ENCODE results near the gene ACOT11. TPM values are rescaled to one million over a fixed set of nuclear protein-coding genes. Genes with fewer than 3 reads are reported as not detected.
"Not testable (repeated sequence)": the region's sequence is repeated elsewhere in the genome, so short reads cannot be mapped to it uniquely, and the experiment has no call there.

The ACOT11 gene
- total RNA-seq, 2 donors from 2014 or later, result 0.67 to 0.78 TPM

DNA sequence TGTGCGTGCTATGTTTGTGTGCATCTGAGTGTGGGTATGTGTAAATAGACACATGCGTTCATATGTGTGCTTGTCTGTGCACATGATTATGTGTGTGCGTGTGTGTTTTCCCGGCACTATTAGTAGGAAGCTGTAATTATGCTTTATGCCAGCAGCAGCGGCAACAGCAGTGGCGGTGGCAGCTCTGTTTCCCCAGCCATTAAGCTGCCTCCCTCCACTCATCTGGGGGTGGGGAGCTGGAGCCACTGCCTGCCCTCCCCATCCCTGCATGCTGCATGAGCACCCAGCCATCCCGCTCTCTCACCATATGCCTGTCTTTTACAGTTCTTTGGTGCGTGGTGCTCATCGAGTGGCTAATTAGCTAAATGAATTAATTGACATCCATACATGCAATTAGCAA, 30.5 kb upstream of the ACOT11 start:
- Mint-ChIP-seq H3K27ac (no peak overlapping the region), H3K4me3 (no peak overlapping the region), H3K4me1 (peaks cover 5% of the 10 kb centered on the region), H3K36me3 (ENCODE audit: low read depth) (peaks cover 2% of the 10 kb centered on the region), H3K27me3 (peaks cover 26% of the 10 kb centered on the region)
- H3K9me3 ChIP-seq (ENCODE audit: control insufficient read depth, low read length, poor library complexity, severe bottlenecking), result no peaks in the 10 kb centered on the region
- DNase-seq (no peak), ATAC-seq (no peak)

DNA sequence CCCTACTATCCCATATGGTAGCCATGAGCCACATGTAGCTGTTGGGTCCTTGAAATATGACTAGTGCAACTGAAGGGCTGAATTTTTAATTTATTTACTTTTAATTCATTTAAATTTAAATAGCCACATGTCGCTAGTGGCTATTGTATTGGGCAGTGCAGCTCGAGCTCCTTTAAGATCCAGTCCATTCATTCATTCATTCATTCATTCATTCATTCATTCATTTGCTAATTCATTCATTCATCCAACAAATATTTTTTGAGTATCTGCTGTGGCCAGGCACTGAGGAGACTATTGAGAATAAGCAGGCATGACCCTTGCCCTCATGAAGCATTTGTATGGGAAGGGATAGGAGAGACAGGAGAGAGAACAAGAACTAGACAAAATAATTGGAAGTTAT, 29.5 kb upstream of the ACOT11 start:
- H3K4me3 Mint-ChIP-seq, result no peak overlapping the region
- no peak for DNase-seq
- no peak for ATAC-seq
- H3K9me3 ChIP-seq (ENCODE audit: control insufficient read depth, low read length, poor library complexity, severe bottlenecking), result no peaks in the 10 kb centered on the region
- peaks cover 5% of the 10 kb centered on the region for H3K4me1 Mint-ChIP-seq
- peaks cover 22% of the 10 kb centered on the region for H3K27me3 Mint-ChIP-seq
- no peak overlapping the region for H3K27ac Mint-ChIP-seq
- H3K36me3 Mint-ChIP-seq (ENCODE audit: low read depth), result peaks cover 2% of the 10 kb centered on the region

DNA sequence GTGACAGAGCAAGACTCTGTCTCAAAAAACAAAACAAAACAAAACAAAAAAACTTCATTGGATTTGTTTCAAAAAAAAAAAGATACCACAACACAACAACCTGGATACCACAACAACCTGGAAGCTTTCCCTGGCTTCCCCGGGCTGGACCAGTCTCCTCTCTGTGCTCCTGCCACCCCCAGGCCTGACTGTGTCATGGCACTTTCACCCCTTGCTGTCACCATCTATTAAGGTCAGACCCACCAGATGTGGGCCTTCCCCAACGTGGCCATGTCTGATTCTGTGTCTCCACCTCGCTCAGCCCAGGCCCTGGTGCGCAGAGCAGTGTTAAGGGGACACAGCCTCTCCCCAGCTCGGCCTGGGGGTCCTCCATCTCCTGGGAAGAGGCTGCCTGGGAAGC, 28.3 kb upstream of the ACOT11 start:
- H3K27me3 Mint-ChIP-seq, result peaks cover 22% of the 10 kb centered on the region
- no peak overlapping the region for H3K4me3 Mint-ChIP-seq
- H3K9me3 ChIP-seq (ENCODE audit: control insufficient read depth, low read length, poor library complexity, severe bottlenecking), result no peaks in the 10 kb centered on the region
- H3K27ac Mint-ChIP-seq, result no peak overlapping the region
- H3K4me1 Mint-ChIP-seq, result peaks cover 5% of the 10 kb centered on the region
- H3K36me3 Mint-ChIP-seq (ENCODE audit: low read depth), result peaks cover 2% of the 10 kb centered on the region
- no peak for DNase-seq
- ATAC-seq, result no peak

DNA sequence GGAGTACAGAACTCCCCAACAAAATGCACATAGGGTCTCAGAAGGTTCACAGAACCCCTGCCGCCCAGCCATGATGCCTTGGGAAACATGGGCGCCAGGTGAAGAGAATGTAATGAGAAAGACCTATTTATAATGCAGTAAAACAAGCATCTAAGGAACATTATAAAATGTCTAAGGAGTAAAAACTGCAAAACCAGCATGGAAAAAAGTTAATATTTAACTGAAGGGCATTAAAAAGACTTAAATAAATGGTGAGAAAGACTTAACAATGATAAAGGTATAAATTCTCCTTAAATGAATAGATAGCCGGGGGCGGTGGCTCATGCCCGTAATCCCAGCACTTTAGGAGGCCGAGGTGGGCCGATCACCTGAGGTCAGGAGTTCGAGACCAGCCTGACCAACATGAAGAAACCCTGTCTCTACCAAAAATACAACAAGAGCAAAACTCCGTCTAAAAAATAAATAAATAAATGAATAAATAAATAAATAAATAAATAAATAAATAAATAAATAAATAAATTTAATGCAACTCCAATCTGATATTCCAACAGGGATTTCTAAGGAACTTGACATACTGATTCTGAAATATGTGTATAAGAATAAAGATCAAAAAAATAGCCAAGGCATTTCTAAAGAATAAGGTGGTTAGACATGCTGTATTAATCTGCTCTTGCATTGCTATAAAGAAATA, 27.3 kb upstream of the ACOT11 start:
- Mint-ChIP-seq H3K27ac (no peak overlapping the region), H3K4me1 (peaks cover 5% of the 10 kb centered on the region), H3K36me3 (ENCODE audit: low read depth) (peaks cover 2% of the 10 kb centered on the region), H3K4me3 (peak overlapping the region; percentile 15), H3K27me3 (peaks cover 22% of the 10 kb centered on the region)
- DNase-seq (no peak), ATAC-seq (no peak)
- H3K9me3 ChIP-seq (ENCODE audit: control insufficient read depth, low read length, poor library complexity, severe bottlenecking), result no peaks in the 10 kb centered on the region

DNA sequence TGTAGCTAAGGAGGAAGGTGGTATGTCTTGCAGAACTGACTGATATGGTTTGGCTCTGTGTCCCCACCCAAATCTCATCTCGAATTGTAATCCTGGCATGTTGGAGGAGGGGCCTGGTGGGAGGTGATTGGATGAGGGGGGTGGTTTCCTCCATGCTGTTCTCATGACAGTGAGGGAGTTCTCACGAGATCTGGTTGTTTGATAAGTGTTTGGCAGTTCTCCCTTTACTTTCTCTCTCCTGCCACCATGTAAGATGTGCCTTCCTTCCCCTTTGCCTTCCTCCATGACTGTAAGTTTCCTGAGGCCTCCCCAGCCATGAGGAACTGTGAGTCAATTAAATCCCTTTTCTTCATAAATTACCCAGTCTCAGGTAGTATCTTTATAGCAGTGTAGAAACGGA, 21.5 kb upstream of the ACOT11 start:
- not testable (repeated sequence) for H3K4me3 Mint-ChIP-seq; ATAC-seq; H3K27ac Mint-ChIP-seq; H3K4me1 Mint-ChIP-seq; H3K9me3 ChIP-seq (ENCODE audit: control insufficient read depth, low read length, poor library complexity, severe bottlenecking); H3K36me3 Mint-ChIP-seq (ENCODE audit: low read depth); DNase-seq
- peaks cover 29% of the 10 kb centered on the region for H3K27me3 Mint-ChIP-seq

DNA sequence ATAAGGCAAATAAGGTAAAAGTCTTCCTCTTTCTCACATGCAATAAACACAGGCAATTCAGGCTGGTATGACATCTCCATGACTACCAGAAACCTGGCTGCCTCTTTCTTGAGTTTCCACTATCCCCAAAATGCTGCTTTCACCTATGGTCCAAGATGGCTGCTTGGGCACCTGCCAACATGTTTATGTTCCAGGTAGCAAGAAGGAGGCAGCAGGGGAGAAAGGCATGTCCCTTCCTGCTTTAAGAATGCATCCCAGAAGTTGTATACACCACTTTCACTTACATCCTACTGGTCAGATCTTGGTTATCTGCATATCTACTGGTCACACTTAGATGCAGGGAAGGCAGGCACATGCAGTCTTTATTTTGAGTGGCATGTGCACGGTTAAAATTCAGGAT, 19.4 kb upstream of the ACOT11 start:
- no peaks in the 10 kb centered on the region for H3K9me3 ChIP-seq (ENCODE audit: control insufficient read depth, low read length, poor library complexity, severe bottlenecking)
- Mint-ChIP-seq H3K36me3 (ENCODE audit: low read depth) (peaks cover 2% of the 10 kb centered on the region), H3K4me3 (no peak overlapping the region), H3K27me3 (peaks cover 27% of the 10 kb centered on the region), H3K27ac (no peak overlapping the region), H3K4me1 (no peaks in the 10 kb centered on the region)
- ATAC-seq, result no peak
- DNase-seq, result no peak

DNA sequence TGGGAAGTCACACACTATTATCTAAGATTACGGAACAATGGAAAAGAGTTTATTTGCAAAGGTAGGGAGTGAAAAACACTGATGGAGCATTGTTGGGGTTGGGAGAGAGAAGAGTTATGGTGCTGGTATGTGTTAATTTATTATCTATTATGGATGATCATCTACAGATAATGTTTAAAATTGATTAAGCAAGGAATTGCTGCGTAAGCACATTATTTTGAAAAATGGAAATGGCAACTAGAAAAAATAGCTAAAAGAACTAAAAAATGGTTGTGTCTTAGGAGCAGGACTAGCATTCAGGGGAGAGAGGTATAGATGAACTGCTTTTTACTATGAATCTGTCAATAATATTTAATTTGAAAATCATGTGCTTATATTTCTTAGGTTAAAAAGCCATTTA, 16.0 kb upstream of the ACOT11 start:
- no peak for ATAC-seq
- Mint-ChIP-seq H3K4me3 (no peak overlapping the region), H3K27ac (peak overlapping the region; percentile 16), H3K4me1 (no peaks in the 10 kb centered on the region), H3K36me3 (ENCODE audit: low read depth) (peaks cover 2% of the 10 kb centered on the region), H3K27me3 (peaks cover 31% of the 10 kb centered on the region)
- H3K9me3 ChIP-seq (ENCODE audit: control insufficient read depth, low read length, poor library complexity, severe bottlenecking), result no peaks in the 10 kb centered on the region
- no peak for DNase-seq

DNA sequence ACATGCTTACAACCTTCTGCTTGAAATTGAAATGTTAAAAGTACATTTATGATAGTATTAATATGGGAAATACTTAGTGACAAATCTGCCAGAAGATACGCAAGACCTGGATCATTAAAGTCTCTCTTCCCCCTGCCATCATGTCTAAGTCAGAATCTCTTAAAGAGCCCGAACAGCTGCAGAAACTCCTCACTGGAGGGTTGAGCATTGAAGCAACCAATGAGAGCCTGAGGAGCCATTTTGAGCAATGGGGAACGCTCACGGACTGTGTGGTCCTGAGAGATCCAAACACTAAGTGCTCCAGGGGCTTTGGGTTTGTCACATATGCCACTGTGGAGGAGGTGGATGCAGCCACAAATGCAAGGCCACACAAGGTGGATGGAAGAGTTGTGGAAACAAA, 11.4 kb upstream of the ACOT11 start:
- not testable (repeated sequence) for H3K4me3 Mint-ChIP-seq; H3K4me1 Mint-ChIP-seq; H3K9me3 ChIP-seq (ENCODE audit: control insufficient read depth, low read length, poor library complexity, severe bottlenecking); H3K36me3 Mint-ChIP-seq (ENCODE audit: low read depth); DNase-seq; ATAC-seq; H3K27ac Mint-ChIP-seq
- peaks cover 17% of the 10 kb centered on the region for H3K27me3 Mint-ChIP-seq

DNA sequence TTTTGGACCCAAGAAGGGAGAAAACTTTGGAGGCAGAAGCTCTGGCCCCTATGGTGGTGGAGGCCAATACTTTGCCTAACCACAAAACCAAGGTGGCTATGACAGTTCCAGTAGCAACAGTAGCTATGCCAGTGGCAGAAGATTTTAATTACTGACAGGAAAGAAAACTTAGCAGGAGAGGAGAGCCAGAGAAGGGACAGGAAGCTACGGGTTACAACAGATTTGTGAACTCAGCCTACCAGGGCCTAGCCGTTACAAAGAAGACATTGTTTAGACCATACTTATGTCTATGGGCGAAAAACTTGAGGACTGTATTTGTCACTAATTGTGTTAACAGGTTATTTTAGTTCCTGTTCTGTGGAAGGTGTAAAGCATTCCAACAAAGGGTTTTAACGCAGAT, 10.4 kb upstream of the ACOT11 start:
- H3K4me3 Mint-ChIP-seq, result no peak overlapping the region
- H3K27me3 Mint-ChIP-seq, result peaks cover 12% of the 10 kb centered on the region
- DNase-seq, result no peak
- ATAC-seq, result no peak
- H3K27ac Mint-ChIP-seq, result no peak overlapping the region
- peaks cover 6% of the 10 kb centered on the region for H3K4me1 Mint-ChIP-seq
- peaks cover 4% of the 10 kb centered on the region for H3K36me3 Mint-ChIP-seq (ENCODE audit: low read depth)
- H3K9me3 ChIP-seq (ENCODE audit: control insufficient read depth, low read length, poor library complexity, severe bottlenecking), result no peaks in the 10 kb centered on the region

DNA sequence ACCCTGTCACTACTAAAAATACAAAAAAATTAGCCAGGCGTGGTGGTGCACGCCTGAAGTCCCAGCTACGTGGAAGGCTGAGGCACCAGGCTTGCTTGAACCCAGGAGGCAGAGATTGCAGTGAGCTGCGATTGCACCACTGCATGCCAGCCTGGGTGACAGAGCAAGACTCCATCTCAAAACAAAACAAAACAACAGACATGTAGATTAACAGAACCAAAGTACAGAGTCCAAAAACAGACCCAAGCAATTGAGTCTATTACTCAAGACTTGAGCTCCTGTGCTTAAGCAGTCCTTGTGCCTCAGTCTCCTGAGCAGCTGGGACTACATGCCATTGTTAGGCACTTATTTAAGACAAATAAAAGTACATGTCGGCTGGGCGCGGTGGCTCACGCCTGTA, 9.5 kb upstream of the ACOT11 start:
- Mint-ChIP-seq H3K27ac (no peak overlapping the region), H3K27me3 (peaks cover 12% of the 10 kb centered on the region), H3K4me3 (no peak overlapping the region), H3K4me1 (peaks cover 13% of the 10 kb centered on the region), H3K36me3 (ENCODE audit: low read depth) (peaks cover 4% of the 10 kb centered on the region)
- ATAC-seq (no peak), DNase-seq (no peak)
- no peaks in the 10 kb centered on the region for H3K9me3 ChIP-seq (ENCODE audit: control insufficient read depth, low read length, poor library complexity, severe bottlenecking)

DNA sequence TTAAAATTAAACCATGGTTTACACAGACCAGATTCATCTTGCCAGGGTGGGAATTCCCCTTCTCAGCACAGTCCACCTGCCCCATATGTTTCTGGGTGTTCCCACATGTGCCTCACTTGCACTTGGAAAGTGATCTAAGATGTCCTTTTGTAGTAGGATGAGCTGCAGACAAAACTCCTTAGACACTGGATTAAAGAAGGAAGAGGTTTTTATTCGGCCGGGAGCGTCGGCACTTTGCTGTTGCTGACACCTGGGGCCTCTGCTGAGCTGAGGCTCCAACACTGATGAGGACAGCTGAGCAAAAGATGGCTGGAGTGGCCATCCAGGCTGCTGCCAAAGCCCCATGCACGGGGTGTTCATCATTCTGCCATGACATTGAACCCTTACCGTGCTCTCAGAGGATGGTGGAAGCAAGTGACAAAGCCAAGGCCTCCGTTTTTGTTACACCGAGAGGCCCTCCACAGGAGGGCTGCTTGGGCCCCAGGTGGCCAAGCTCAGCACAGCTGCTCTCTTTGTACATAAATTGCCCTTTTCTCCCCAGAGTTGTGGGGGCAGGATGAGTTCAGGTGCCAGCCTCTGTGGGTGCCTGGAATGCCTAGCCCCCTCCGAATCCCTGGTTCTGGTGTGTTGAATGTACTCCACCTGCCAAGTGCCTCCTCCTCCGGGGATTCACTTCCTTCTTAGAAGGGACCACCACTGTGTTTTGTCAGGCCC, 7.3 kb upstream of the ACOT11 start:
- Mint-ChIP-seq H3K27ac (no peak overlapping the region), H3K4me3 (peak overlapping the region; percentile 59), H3K4me1 (peaks cover 15% of the 10 kb centered on the region), H3K27me3 (peaks cover 12% of the 10 kb centered on the region), H3K36me3 (ENCODE audit: low read depth) (peaks cover 4% of the 10 kb centered on the region)
- no peak for DNase-seq
- ATAC-seq, result no peak
- H3K9me3 ChIP-seq (ENCODE audit: control insufficient read depth, low read length, poor library complexity, severe bottlenecking), result no peaks in the 10 kb centered on the region

DNA sequence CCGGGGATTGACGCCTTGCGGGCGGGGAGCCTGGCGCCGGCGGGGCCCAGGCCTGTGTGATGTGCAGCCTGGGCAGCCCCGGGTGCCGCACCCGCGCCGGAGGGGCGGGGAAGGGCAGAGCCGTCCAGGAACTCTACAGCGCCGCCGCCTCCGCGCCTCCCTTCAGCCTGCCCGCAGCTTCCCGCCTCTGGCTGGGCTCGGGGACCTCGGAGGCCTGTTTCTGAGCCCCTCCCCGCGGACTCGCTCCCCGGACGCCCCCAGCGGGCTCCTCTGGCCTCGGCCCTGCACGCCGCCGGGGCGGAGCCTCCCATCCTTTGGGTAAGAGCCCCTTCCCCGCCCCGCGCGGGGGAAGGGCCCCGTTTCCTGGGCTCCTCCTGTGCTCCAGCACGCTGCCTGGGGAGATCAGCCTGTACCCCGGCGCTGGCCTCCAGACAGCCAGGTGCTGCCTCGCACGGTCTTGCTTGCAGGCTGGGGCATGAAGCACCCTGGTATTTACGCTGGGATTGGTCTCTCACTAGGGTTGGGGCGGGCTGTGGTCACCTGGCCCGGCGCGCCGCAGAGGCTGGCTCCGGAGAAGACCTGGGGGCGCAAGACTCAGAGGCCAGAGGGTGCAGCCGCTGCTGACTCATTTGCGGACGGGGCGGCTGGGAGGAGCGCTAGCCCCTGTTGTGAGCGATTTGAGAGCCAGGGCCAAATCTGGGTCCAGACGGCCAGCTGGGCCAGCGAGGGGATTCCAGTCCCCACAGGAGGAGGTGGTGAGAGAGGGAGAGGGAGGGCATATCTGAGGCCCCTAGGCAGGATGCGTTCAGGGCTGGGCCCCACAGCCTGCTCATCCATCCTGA, 5.7 kb upstream of the ACOT11 start:
- Mint-ChIP-seq H3K4me3 (peak overlapping the region; percentile 89), H3K4me1 (peaks cover 20% of the 10 kb centered on the region), H3K27ac (peak overlapping the region; percentile 60), H3K27me3 (peaks cover 3% of the 10 kb centered on the region), H3K36me3 (ENCODE audit: low read depth) (peaks cover under 1% of the 10 kb centered on the region)
- DNase-seq (peak; percentile 24 to 37 (median 28)), ATAC-seq (peak; percentile 93)
- H3K9me3 ChIP-seq (ENCODE audit: control insufficient read depth, low read length, poor library complexity, severe bottlenecking), result no peaks in the 10 kb centered on the region

DNA sequence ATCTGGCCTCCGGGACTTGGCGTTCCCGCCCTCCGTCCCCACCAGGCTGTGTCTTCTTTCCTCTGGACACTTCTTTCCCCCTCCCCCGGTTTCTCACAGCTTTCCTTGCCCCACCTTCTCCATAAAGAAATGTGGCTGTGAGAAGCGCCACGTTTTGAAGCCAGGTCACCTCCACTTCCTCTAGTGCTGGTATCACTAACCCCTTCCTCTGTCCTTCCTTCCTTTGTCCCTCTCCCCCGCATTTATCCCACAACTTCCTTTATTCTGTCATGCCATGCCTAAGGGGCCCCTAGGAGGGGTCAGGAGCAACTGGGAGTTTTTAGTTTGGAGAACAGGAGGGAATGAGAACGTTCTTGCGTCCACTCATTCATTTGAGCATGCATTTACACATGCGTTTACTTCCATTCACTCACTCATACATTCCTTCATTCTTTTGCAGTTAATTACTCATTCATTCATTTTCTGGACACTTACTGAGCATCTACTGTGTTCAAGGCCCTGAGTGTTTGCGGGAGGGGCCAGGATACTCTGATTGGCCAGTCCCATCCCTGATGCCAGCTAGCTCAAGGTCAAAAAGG, 5.0 kb upstream of the ACOT11 start:
- H3K4me1 Mint-ChIP-seq, result peaks cover 20% of the 10 kb centered on the region
- H3K27me3 Mint-ChIP-seq, result no peaks in the 10 kb centered on the region
- H3K4me3 Mint-ChIP-seq, result peak overlapping the region; percentile 89
- DNase-seq (no peak), ATAC-seq (no peak)
- H3K9me3 ChIP-seq (ENCODE audit: control insufficient read depth, low read length, poor library complexity, severe bottlenecking), result no peaks in the 10 kb centered on the region
- no peaks in the 10 kb centered on the region for H3K36me3 Mint-ChIP-seq (ENCODE audit: low read depth)
- peak overlapping the region; percentile 60 for H3K27ac Mint-ChIP-seq

Measured in T-helper 17 cell (primary cell).